WTC11 (cell line): Measurements from ENCODE around the gene AP3B2.

Source experiments
- CTCF ChIP-seq: fragments of 200-600 bp; IDR thresholded peaks from 2 replicates; pipeline ENCODE4 v1.8.0; 2022; ENCODE audit warnings: antibody characterized with exemption
- ESRRA ChIP-seq: sonication (generic); formaldehyde crosslinking; IDR thresholded peaks from 2 replicates; pipeline ENCODE4 v1.8.1; 2022; ENCODE audit warnings: mild to moderate bottlenecking, missing genetic modification reagents, borderline replicate concordance
- GABPB1 ChIP-seq: sonication (generic); formaldehyde crosslinking; IDR thresholded peaks from 2 replicates; pipeline ENCODE4 v1.8.1; 2023; ENCODE audit warnings: mild to moderate bottlenecking, missing genetic modification reagents
- MAX ChIP-seq: sonication (generic); formaldehyde crosslinking; IDR thresholded peaks from 2 replicates; pipeline ENCODE4 v1.8.0; 2022; ENCODE audit warnings: mild to moderate bottlenecking, missing genetic modification reagents
- TEAD1 ChIP-seq: sonication (generic); formaldehyde crosslinking; IDR thresholded peaks from 2 replicates; pipeline ENCODE4 v1.8.0; 2022; ENCODE audit warnings: mild to moderate bottlenecking, missing genetic modification reagents
- TF ChIP-seq, protein P1 (sequence below): sonication (generic); formaldehyde crosslinking; IDR thresholded peaks from 2 replicates; pipeline ENCODE4 v1.8.1; 2022; ENCODE audit warnings: mild to moderate bottlenecking, missing genetic modification reagents, moderate library complexity, borderline replicate concordance

DNA sequence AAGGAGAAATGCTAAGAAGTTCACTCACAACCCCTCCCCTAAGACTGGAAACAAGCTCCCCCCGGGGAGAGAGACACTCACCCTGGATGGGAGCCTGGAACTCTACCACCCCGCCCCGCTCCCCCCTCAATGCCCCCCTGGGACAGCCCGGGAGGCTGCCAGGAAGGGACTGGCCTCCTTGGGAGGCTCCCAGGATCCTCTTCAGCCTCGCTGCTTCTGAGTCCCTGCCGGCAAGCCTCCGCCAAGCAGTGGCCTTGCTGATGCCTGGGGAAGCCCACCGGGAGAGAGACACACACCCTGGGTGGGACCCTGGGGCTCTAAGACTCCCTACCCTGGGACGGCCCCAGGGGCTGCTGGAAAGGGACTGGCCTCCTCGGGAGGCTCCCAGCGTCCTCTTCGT is 95.9 kb downstream of the AP3B2 start:
- no peak for TF ChIP-seq GABPB1 (CRISPR knock-in tag)
- TF ChIP-seq CTCF, result no peak
- TF ChIP-seq TEAD1 (CRISPR knock-in tag), result no peak
- TF ChIP-seq, protein P1, sequence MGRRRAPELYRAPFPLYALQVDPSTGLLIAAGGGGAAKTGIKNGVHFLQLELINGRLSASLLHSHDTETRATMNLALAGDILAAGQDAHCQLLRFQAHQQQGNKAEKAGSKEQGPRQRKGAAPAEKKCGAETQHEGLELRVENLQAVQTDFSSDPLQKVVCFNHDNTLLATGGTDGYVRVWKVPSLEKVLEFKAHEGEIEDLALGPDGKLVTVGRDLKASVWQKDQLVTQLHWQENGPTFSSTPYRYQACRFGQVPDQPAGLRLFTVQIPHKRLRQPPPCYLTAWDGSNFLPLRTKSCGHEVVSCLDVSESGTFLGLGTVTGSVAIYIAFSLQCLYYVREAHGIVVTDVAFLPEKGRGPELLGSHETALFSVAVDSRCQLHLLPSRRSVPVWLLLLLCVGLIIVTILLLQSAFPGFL (CRISPR knock-in tag), result no peak
- TF ChIP-seq ESRRA (CRISPR knock-in tag), result no peak
- TF ChIP-seq MAX (CRISPR knock-in tag), result no peak
